Liver (tissue), 9 donors: ENCODE data around the gene MAT2B. TPM values are rescaled to one million over a fixed set of nuclear protein-coding genes. Genes with fewer than 3 reads are reported as not detected.

Source experiments
- DNase-seq: peaks from one replicate; pipeline ENCODE4 v3.0.0-alpha.2; 2017; ENCODE audit warnings: low spot score
- H3K27ac ChIP-seq, 2 donors: one replicate each; pipeline ENCODE4 v1.7.0; 2013; ENCODE audit warnings: inconsistent platforms in 2 of 2, low read length in 2 of 2, control low read depth in 1 of 2, low read depth in 1 of 2, mild to moderate bottlenecking in 1 of 2
- H3K27me3 ChIP-seq, 4 donors: one replicate each; pipeline versions ENCODE4 v1.6.1 to v1.7.0; 2013; ENCODE audit warnings: low read length in 3 of 4, inconsistent platforms in 1 of 4, mild to moderate bottlenecking in 1 of 4, moderate library complexity in 1 of 4; ENCODE audit not compliant: control insufficient read depth in 4 of 4, insufficient read depth in 4 of 4
- H3K36me3 ChIP-seq, 4 donors: one replicate each; pipeline versions ENCODE4 v1.6.1 to v1.7.0; 2013; ENCODE audit warnings: low read length in 3 of 4, mild to moderate bottlenecking in 3 of 4, low read depth in 1 of 4, moderate library complexity in 1 of 4; ENCODE audit not compliant: control insufficient read depth in 4 of 4, insufficient read depth in 3 of 4
- H3K4me1 ChIP-seq, 4 donors: one replicate each; pipeline versions ENCODE4 v1.6.1 to v1.7.0; 2013; ENCODE audit warnings: low read length in 3 of 4, mild to moderate bottlenecking in 3 of 4, moderate library complexity in 1 of 4; ENCODE audit not compliant: control insufficient read depth in 4 of 4, insufficient read depth in 4 of 4
- H3K4me3 ChIP-seq, 3 donors: one replicate each; pipeline versions ENCODE4 v1.6.1 to v1.7.0; 2013; ENCODE audit warnings: low read length in 3 of 3, control low read depth in 1 of 3, low read depth in 1 of 3, mild to moderate bottlenecking in 1 of 3
- H3K9ac ChIP-seq, 2 donors: one replicate each; pipeline ENCODE4 v1.7.0; 2013; ENCODE audit warnings: low read length in 2 of 2, mild to moderate bottlenecking in 2 of 2, moderate library complexity in 2 of 2, control low read depth in 1 of 2, low read depth in 1 of 2
- H3K9me3 ChIP-seq, 4 donors: one replicate each; pipeline versions ENCODE4 v1.6.1 to v1.7.0; 2013; ENCODE audit warnings: low read length in 3 of 4; ENCODE audit not compliant: control insufficient read depth in 4 of 4
- EGR1 ChIP-seq, 2 donors: IDR thresholded peaks; 2 replicates each; pipeline ENCODE4 v1.6.1; 2016 to 2018; ENCODE audit warnings: antibody characterized with exemption in 2 of 2, low read depth in 2 of 2
- FOXA1 ChIP-seq: IDR thresholded peaks from 2 replicates; pipeline ENCODE4 v1.6.1; 2016; ENCODE audit warnings: antibody characterized with exemption
- FOXA2 ChIP-seq: IDR thresholded peaks from 2 replicates; pipeline ENCODE4 v1.6.1; 2016; ENCODE audit warnings: antibody characterized with exemption
- GABPA ChIP-seq, 2 donors: IDR thresholded peaks in 1 of 2; conservative IDR thresholded peaks in 1 of 2; 2 replicates each; pipeline ENCODE4 v1.6.1; 2016; ENCODE audit warnings: antibody characterized with exemption in 2 of 2, mild to moderate bottlenecking in 1 of 2, moderate library complexity in 1 of 2
- HNF4A ChIP-seq, 2 donors: conservative IDR thresholded peaks; 2 replicates each; pipeline ENCODE4 v1.6.1; 2016; ENCODE audit warnings: antibody characterized with exemption in 2 of 2, mild to moderate bottlenecking in 2 of 2
- HNF4G ChIP-seq: IDR thresholded peaks from 2 replicates; pipeline ENCODE4 v1.6.1; 2016; ENCODE audit warnings: antibody characterized with exemption
- JUND ChIP-seq, 2 donors: IDR thresholded peaks; 2 replicates each; pipeline ENCODE4 v1.6.1; 2016; ENCODE audit warnings: antibody characterized with exemption in 2 of 2
- NR2F2 ChIP-seq: IDR thresholded peaks from 2 replicates; pipeline ENCODE4 v1.6.1; 2016; ENCODE audit warnings: antibody characterized with exemption
- RAD21 ChIP-seq, 2 donors: IDR thresholded peaks; 2 replicates each; pipeline ENCODE4 v1.6.1; 2016; ENCODE audit warnings: antibody characterized with exemption in 2 of 2, mild to moderate bottlenecking in 2 of 2
- RXRA ChIP-seq, 2 donors: IDR thresholded peaks; 2 replicates each; pipeline ENCODE4 v1.6.1; 2017 to 2018; ENCODE audit warnings: antibody characterized with exemption in 2 of 2, mild to moderate bottlenecking in 1 of 2
- SP1 ChIP-seq: IDR thresholded peaks from 2 replicates; pipeline ENCODE4 v1.6.1; 2018; ENCODE audit warnings: antibody characterized with exemption, mild to moderate bottlenecking
- TAF1 ChIP-seq: conservative IDR thresholded peaks from 2 replicates; pipeline ENCODE4 v1.6.1; 2016; ENCODE audit warnings: antibody characterized with exemption, mild to moderate bottlenecking
- YY1 ChIP-seq: IDR thresholded peaks from 2 replicates; pipeline ENCODE4 v1.6.1; 2016; ENCODE audit warnings: antibody characterized with exemption, mild to moderate bottlenecking
- WGBS: extraction: QIAGEN DNeasy Blood & Tissue Kit; methylation state at CpG from one replicate; pipeline ENCODE4 v1.1.7; 2013; 5-methylcytosine and 5-hydroxymethylcytosine counted together
- polyA plus RNA-seq, 2 donors: library from polyadenylated mRNA; stranded (reverse) in 1 of 2; unstranded in 1 of 2; fragments of 200-250 nt in 1 of 2; fragments of >200 nt in 1 of 2; fragmentation: Nextera tagmentation in 1 of 2; extraction: Ambion mirVana in 1 of 2; gene quantifications; one replicate each; pipeline versions ENCODE4 v1.2.1 to v1.2.3, GENCODE V29; 2013 to 2015
- total RNA-seq, 2 donors: library from RNA; depleted of rRNA; stranded (reverse); fragments of >200 nt; gene quantifications; one replicate each; pipeline ENCODE4 v1.2.3, GENCODE V29; 2014
- TF ChIP-seq, protein P1 (sequence below): IDR thresholded peaks from 2 replicates; pipeline ENCODE4 v1.6.1; 2016; ENCODE audit warnings: antibody characterized with exemption
- TF ChIP-seq, protein P2 (sequence below): IDR thresholded peaks from 2 replicates; pipeline ENCODE4 v1.6.1; 2016; ENCODE audit warnings: antibody characterized with exemption
- TF ChIP-seq, protein P3 (sequence below): IDR thresholded peaks from 2 replicates; pipeline ENCODE4 v1.6.1; 2016; ENCODE audit warnings: antibody characterized with exemption, mild to moderate bottlenecking
- TF ChIP-seq, protein P4 (sequence below): IDR thresholded peaks from 2 replicates; pipeline ENCODE4 v1.6.1; 2016; ENCODE audit warnings: antibody characterized with exemption
- TF ChIP-seq, protein P5 (sequence below): fragments of 150-350 bp; IDR thresholded peaks from 2 replicates; pipeline ENCODE4 v1.5.1; 2017; ENCODE audit warnings: improper control_type of control experiment, low read depth, low read length; ENCODE audit not compliant: missing input control
- donor health status: healthy.
- donor health status: healthy.
- donor health status: healthy.
- donor health status: healthy.
- donor health status: healthy.

The MAT2B gene
- total and polyA plus RNA-seq, 4 donors, result 21.3 to 41.3 (median 25.0) TPM

DNA sequence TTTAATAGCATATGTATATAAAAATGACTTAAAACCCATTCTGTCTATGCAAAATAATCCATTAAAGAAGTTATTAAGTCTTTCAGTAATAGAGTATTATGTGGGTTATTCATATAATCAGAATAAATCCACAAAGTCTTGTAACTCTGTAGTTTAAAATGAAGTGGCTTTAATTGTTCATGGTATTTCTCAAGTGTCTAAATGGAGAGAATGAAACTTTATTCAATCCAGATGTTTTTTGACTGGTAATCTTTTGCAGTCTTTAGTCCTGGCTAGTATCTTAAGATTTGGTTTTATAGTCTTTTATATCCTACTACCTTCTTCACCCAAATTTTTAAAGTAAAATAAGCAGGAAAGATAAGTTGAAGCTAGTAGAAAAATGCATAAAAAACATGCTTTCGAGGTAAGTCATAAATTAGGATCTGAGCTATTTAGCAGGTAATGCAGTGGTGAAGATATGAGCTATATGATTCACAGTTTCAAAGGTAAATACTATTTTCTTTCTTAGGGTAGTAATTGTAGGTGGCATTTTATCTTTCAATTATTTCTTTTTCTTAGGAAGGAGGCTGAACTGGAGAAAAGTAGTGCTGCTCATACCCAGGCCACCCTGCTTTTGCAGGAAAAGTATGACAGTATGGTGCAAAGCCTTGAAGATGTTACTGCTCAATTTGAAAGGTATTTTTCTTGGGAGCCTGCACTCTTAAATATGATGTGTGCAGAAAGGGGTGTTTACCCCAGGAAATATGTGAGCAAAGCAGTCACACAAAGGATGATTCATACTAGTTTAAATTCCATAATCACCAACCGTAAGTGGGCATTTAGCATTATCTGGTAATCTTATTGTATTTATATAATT lies 27.1 kb upstream of the MAT2B start:
- H3K36me3 ChIP-seq, result peaks cover 0 to 2% (median 0%) of the 10 kb centered on the region in 4 donors
- H3K9ac ChIP-seq, result no peak overlapping the region

DNA sequence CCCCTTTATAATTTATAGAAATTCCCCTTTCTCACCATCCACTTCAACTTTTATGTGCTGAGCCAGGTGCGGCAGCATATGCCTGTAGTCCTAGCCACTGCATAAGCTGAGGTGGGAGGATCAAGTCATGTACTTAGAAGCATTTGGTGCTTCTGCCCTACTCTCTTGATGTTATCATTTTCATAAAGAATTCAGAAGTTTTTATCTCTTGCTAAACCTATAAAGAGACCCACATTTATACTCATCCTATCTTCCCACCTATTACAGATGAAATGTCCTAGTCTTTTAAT lies 26.5 kb upstream of the MAT2B start:
- no peak overlapping the region for H3K9ac ChIP-seq
- H3K36me3 ChIP-seq, result peaks cover 0 to 2% (median 0%) of the 10 kb centered on the region in 4 donors
- 97% methylated on average over 1 of the region's 1 CpG for WGBS
- no peaks in the 10 kb centered on the region for H3K27me3 ChIP-seq
- no peaks in the 10 kb centered on the region for H3K4me1 ChIP-seq
- no peak overlapping the region for H3K27ac ChIP-seq
- DNase-seq, result no peak
- H3K4me3 ChIP-seq, result no peak overlapping the region
- TF ChIP-seq, protein P1, sequence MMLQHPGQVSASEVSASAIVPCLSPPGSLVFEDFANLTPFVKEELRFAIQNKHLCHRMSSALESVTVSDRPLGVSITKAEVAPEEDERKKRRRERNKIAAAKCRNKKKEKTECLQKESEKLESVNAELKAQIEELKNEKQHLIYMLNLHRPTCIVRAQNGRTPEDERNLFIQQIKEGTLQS, result no peak
- TF ChIP-seq TAF1 (no peak), RXRA (IDR thresholded peaks at IDR 0.05) (no peak), HNF4A (conservative IDR thresholded peaks at IDR 0.05) (no peak), YY1 (no peak), GABPA (IDR thresholded peaks at IDR 0.05 in 1 of 2, conservative IDR thresholded peaks at IDR 0.05 in 1 of 2) (no peak), FOXA1 (no peak), FOXA2 (no peak), JUND (IDR thresholded peaks at IDR 0.05) (no peak), SP1 (no peak), RAD21 (IDR thresholded peaks at IDR 0.05) (no peak)
- TF ChIP-seq, protein P2, sequence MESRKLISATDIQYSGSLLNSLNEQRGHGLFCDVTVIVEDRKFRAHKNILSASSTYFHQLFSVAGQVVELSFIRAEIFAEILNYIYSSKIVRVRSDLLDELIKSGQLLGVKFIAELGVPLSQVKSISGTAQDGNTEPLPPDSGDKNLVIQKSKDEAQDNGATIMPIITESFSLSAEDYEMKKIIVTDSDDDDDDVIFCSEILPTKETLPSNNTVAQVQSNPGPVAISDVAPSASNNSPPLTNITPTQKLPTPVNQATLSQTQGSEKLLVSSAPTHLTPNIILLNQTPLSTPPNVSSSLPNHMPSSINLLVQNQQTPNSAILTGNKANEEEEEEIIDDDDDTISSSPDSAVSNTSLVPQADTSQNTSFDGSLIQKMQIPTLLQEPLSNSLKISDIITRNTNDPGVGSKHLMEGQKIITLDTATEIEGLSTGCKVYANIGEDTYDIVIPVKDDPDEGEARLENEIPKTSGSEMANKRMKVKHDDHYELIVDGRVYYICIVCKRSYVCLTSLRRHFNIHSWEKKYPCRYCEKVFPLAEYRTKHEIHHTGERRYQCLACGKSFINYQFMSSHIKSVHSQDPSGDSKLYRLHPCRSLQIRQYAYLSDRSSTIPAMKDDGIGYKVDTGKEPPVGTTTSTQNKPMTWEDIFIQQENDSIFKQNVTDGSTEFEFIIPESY, result no peak
- TF ChIP-seq, protein P3, sequence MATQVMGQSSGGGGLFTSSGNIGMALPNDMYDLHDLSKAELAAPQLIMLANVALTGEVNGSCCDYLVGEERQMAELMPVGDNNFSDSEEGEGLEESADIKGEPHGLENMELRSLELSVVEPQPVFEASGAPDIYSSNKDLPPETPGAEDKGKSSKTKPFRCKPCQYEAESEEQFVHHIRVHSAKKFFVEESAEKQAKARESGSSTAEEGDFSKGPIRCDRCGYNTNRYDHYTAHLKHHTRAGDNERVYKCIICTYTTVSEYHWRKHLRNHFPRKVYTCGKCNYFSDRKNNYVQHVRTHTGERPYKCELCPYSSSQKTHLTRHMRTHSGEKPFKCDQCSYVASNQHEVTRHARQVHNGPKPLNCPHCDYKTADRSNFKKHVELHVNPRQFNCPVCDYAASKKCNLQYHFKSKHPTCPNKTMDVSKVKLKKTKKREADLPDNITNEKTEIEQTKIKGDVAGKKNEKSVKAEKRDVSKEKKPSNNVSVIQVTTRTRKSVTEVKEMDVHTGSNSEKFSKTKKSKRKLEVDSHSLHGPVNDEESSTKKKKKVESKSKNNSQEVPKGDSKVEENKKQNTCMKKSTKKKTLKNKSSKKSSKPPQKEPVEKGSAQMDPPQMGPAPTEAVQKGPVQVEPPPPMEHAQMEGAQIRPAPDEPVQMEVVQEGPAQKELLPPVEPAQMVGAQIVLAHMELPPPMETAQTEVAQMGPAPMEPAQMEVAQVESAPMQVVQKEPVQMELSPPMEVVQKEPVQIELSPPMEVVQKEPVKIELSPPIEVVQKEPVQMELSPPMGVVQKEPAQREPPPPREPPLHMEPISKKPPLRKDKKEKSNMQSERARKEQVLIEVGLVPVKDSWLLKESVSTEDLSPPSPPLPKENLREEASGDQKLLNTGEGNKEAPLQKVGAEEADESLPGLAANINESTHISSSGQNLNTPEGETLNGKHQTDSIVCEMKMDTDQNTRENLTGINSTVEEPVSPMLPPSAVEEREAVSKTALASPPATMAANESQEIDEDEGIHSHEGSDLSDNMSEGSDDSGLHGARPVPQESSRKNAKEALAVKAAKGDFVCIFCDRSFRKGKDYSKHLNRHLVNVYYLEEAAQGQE, result no peak
- TF ChIP-seq, protein P4, sequence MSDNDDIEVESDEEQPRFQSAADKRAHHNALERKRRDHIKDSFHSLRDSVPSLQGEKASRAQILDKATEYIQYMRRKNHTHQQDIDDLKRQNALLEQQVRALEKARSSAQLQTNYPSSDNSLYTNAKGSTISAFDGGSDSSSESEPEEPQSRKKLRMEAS, result no peak
- no peaks in the 10 kb centered on the region for H3K9me3 ChIP-seq

More for the DNA sequence above, 27.1 kb upstream of the MAT2B start:
- Histone ChIP-seq H3K9me3 (no peaks in the 10 kb centered on the region), H3K27me3 (no peaks in the 10 kb centered on the region), H3K27ac (no peak overlapping the region), H3K4me1 (no peaks in the 10 kb centered on the region), H3K4me3 (no peak overlapping the region)
- TF ChIP-seq SP1, result no peak
- no peak for TF ChIP-seq GABPA (IDR thresholded peaks at IDR 0.05 in 1 of 2, conservative IDR thresholded peaks at IDR 0.05 in 1 of 2)
- TF ChIP-seq YY1, result no peak
- no peak for TF ChIP-seq JUND (IDR thresholded peaks at IDR 0.05)
- TF ChIP-seq, protein P2, result no peak
- TF ChIP-seq, protein P4, result no peak
- TF ChIP-seq HNF4G, result no peak
- TF ChIP-seq FOXA1, result no peak
- no peak for TF ChIP-seq NR2F2
- TF ChIP-seq EGR1 (IDR thresholded peaks at IDR 0.05; ENCODE audit: low read depth in 2 of 2), result no peak
- TF ChIP-seq, protein P1, result no peak
- TF ChIP-seq, protein P5, sequence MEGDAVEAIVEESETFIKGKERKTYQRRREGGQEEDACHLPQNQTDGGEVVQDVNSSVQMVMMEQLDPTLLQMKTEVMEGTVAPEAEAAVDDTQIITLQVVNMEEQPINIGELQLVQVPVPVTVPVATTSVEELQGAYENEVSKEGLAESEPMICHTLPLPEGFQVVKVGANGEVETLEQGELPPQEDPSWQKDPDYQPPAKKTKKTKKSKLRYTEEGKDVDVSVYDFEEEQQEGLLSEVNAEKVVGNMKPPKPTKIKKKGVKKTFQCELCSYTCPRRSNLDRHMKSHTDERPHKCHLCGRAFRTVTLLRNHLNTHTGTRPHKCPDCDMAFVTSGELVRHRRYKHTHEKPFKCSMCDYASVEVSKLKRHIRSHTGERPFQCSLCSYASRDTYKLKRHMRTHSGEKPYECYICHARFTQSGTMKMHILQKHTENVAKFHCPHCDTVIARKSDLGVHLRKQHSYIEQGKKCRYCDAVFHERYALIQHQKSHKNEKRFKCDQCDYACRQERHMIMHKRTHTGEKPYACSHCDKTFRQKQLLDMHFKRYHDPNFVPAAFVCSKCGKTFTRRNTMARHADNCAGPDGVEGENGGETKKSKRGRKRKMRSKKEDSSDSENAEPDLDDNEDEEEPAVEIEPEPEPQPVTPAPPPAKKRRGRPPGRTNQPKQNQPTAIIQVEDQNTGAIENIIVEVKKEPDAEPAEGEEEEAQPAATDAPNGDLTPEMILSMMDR, result no peak
- 95% methylated on average over 2 of the region's 2 CpGs for WGBS
- no peak for DNase-seq
